Left renal cortex interstitium (tissue), 4 donors: ENCODE results near the gene NINL. TPM values are rescaled to one million over a fixed set of nuclear protein-coding genes. Genes with fewer than 3 reads are reported as not detected.

Experiments
- DNase-seq, 4 donors: peaks; one replicate each; pipeline ENCODE4 v3.0.0-alpha.2; 2013; ENCODE audit warnings: low read depth in 4 of 4, low spot score in 2 of 4, missing footprints in 1 of 4
- polyA plus RNA-seq, 4 donors: library from polyadenylated mRNA; unstranded; fragments of 120-200 nt; gene quantifications; one replicate each; pipeline ENCODE4 v1.2.1, GENCODE V29; 2013; ENCODE audit not compliant: insufficient read length in 4 of 4

The NINL gene
- polyA plus RNA-seq, 4 donors, result 32.4 to 65.0 (median 45.4) TPM

- no peak for DNase-seq
Measured at GRCh38 chr20:25469558-25469957, 115.8 kb downstream of the NINL start.

- no peak for DNase-seq
Measured at GRCh38 chr20:25468126-25469075, 116.9 kb downstream of the NINL start.

GRCh38 chr20:25467441-25467840 lies 117.9 kb downstream of the NINL start:
- no peak for DNase-seq

- no peak for DNase-seq
Measured at GRCh38 chr20:25466846-25467245, 118.5 kb downstream of the NINL start.

GRCh38 chr20:25465243-25466135 lies 119.8 kb downstream of the NINL start:
- no peak for DNase-seq

GRCh38 chr20:25464501-25465242 lies 120.7 kb downstream of the NINL start:
- no peak for DNase-seq

GRCh38 chr20:25461786-25462545 lies 123.4 kb downstream of the NINL start:
- DNase-seq, result no peak

- DNase-seq, result no peak
Measured at GRCh38 chr20:25461281-25461650, 124.1 kb downstream of the NINL start.

- no peak for DNase-seq
Measured at GRCh38 chr20:25460566-25461280, 124.6 kb downstream of the NINL start.

- DNase-seq, result no peak
Measured at GRCh38 chr20:25459916-25460535, 125.3 kb downstream of the NINL start.

GRCh38 chr20:25459111-25459830 lies 126.1 kb downstream of the NINL start:
- no peak for DNase-seq

- no peak for DNase-seq
Measured at GRCh38 chr20:25457886-25458680, 127.2 kb downstream of the NINL start.

GRCh38 chr20:25454153-25454900 lies 131.0 kb downstream of the NINL start:
- DNase-seq, result no peak

GRCh38 chr20:25453035-25453810 lies 132.1 kb downstream of the NINL start:
- no peak for DNase-seq

- no peak for DNase-seq
Measured at GRCh38 chr20:25452333-25452732, 133.0 kb downstream of the NINL start.

GRCh38 chr20:25447671-25448070 lies 137.7 kb downstream of the NINL start:
- DNase-seq, result no peak
